GM13977 (cell line): ENCODE results near the gene ACADS.

Experiments
- DNase-seq: peaks from one replicate; pipeline ENCODE4 v3.0.0; 2012; ENCODE audit warnings: low spot score
- CTCF ChIP-seq: IDR thresholded peaks from 2 replicates; pipeline ENCODE4 v1.5.1; 2012; ENCODE audit warnings: mild to moderate bottlenecking, control low read depth; ENCODE audit not compliant: insufficient read depth; ENCODE audit errors: extremely low read depth, missing control alignments
- in situ Hi-C: fragments of 300-500 bp; cut with MboI; formaldehyde crosslinking; loops from one replicate; pipeline ENCODE4 v1.12.0; 2022; ENCODE audit warnings: low sequenced_read_pairs, low pct_unique_long_range_greater_than_20kb, mixed read lengths, inconsistent platforms; ENCODE audit not compliant: unreplicated experiment

Gene ACADS

GRCh38 chr12:120736404-120737331 is 11.0 kb downstream of the ACADS start:
- in situ Hi-C loops, result no loop called here
- no peak for TF ChIP-seq CTCF
- no peak for DNase-seq

- DNase-seq, result no peak
- no peak for TF ChIP-seq CTCF
- in situ Hi-C loops, result no loop called here
Measured at GRCh38 chr12:120737557-120738251, 12.1 kb downstream of the ACADS start.

GRCh38 chr12:120738252-120739030 is 12.8 kb downstream of the ACADS start:
- in situ Hi-C loops, result no loop called here
- no peak for TF ChIP-seq CTCF
- DNase-seq, result no peak

GRCh38 chr12:120739031-120739762 is 13.6 kb downstream of the ACADS start:
- DNase-seq, result no peak
- TF ChIP-seq CTCF, result no peak
- in situ Hi-C loops, result no loop called here

- no peak for TF ChIP-seq CTCF
- DNase-seq, result no peak
- in situ Hi-C loops, result no loop called here
Measured at GRCh38 chr12:120739821-120740613, 14.4 kb downstream of the ACADS start.
